T-helper 22 cell (primary cell): ENCODE results near the gene SLC8A1.

Source experiments
- DNase-seq: peaks from one replicate; pipeline ENCODE4 v3.0.0-alpha.2; 2020; ENCODE audit warnings: low read depth

Gene SLC8A1

GRCh38 chr2:40273734-40274182, 178.1 kb downstream of the SLC8A1 start:
- no peak for DNase-seq

GRCh38 chr2:40271094-40271493, 180.8 kb downstream of the SLC8A1 start:
- no peak for DNase-seq

- DNase-seq = no peak
These were observed 181.5 kb downstream of the SLC8A1 start for GRCh38 chr2:40270372-40270771.

- DNase-seq = no peak
These were observed 183.3 kb downstream of the SLC8A1 start for GRCh38 chr2:40268566-40268965.

- DNase-seq = no peak
These were observed 185.7 kb downstream of the SLC8A1 start for GRCh38 chr2:40266201-40266600.

GRCh38 chr2:40265602-40266001, 186.3 kb downstream of the SLC8A1 start:
- no peak for DNase-seq

GRCh38 chr2:40261042-40261441, 190.8 kb downstream of the SLC8A1 start:
- DNase-seq = no peak

GRCh38 chr2:40260437-40260836, 191.5 kb downstream of the SLC8A1 start:
- DNase-seq = no peak

GRCh38 chr2:40259900-40260299, 192.0 kb downstream of the SLC8A1 start:
- no peak for DNase-seq

- no peak for DNase-seq
These were observed 193.8 kb downstream of the SLC8A1 start for GRCh38 chr2:40258135-40258457.

GRCh38 chr2:40257340-40258134, 194.4 kb downstream of the SLC8A1 start:
- DNase-seq = no peak

- DNase-seq = no peak
These were observed 195.2 kb downstream of the SLC8A1 start for GRCh38 chr2:40256649-40257048.

- no peak for DNase-seq
These were observed 195.9 kb downstream of the SLC8A1 start for GRCh38 chr2:40256008-40256407.

- no peak for DNase-seq
These were observed 196.8 kb downstream of the SLC8A1 start for GRCh38 chr2:40255103-40255502.

GRCh38 chr2:40254611-40255010, 197.3 kb downstream of the SLC8A1 start:
- DNase-seq = no peak

GRCh38 chr2:40251137-40251536, 200.8 kb downstream of the SLC8A1 start:
- no peak for DNase-seq

- no peak for DNase-seq
These were observed 202.3 kb downstream of the SLC8A1 start for GRCh38 chr2:40249577-40249976.

- no peak for DNase-seq
These were observed 203.6 kb downstream of the SLC8A1 start for GRCh38 chr2:40248294-40248693.

GRCh38 chr2:40244675-40245074, 207.2 kb downstream of the SLC8A1 start:
- no peak for DNase-seq

- DNase-seq = no peak
These were observed 207.6 kb downstream of the SLC8A1 start for GRCh38 chr2:40244251-40244650.

GRCh38 chr2:40243581-40244187, 208.2 kb downstream of the SLC8A1 start:
- DNase-seq = no peak

GRCh38 chr2:40242315-40242714, 209.6 kb downstream of the SLC8A1 start:
- DNase-seq = no peak

- no peak for DNase-seq
These were observed 211.8 kb downstream of the SLC8A1 start for GRCh38 chr2:40240070-40240469.
